GOT3 (cell line): ENCODE results near the gene LRBA.
"Not testable (repeated sequence)": the region's sequence is repeated elsewhere in the genome, so short reads cannot be mapped to it uniquely, and the experiment has no call there.

Experiments used
- DNase-seq: peaks from one replicate; lab custom pipeline; 2025; ENCODE audit warnings: mixed read lengths; lab: John Stamatoyannopoulos, UW

LRBA gene

GRCh38 chr4:150664935-150665334 lies 350.1 kb downstream of the LRBA start:
- DNase-seq = no peak

GRCh38 chr4:150662686-150663085 lies 352.4 kb downstream of the LRBA start:
- no peak for DNase-seq

GRCh38 chr4:150661551-150661950 lies 353.5 kb downstream of the LRBA start:
- DNase-seq = not testable (repeated sequence)

- not testable (repeated sequence) for DNase-seq
These were observed 356.8 kb downstream of the LRBA start for GRCh38 chr4:150658258-150658657.

DNA sequence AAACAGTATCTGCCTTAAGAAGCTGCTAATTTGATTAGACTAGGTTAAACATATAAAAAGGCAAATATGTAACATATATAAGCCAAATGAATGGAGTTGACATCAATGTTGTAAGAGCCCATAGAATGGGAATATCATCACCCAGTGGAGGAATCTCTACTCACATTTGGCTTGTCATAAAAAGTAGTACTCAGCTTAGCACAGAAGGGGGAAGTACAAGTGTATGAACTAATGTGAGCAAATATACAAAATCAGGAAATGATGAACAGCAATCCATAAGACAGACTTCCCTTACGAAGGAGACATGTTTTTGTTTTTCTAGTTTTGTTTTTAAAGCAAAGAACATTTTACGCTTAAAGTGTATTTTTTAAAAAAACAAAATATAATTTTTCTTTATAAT lies 358.2 kb downstream of the LRBA start:
- no peak for DNase-seq

- no peak for DNase-seq
These were observed 364.3 kb downstream of the LRBA start for GRCh38 chr4:150650751-150651150.

GRCh38 chr4:150648123-150648522 lies 367.0 kb downstream of the LRBA start:
- no peak for DNase-seq

GRCh38 chr4:150647008-150647407 lies 368.1 kb downstream of the LRBA start:
- no peak for DNase-seq

DNA sequence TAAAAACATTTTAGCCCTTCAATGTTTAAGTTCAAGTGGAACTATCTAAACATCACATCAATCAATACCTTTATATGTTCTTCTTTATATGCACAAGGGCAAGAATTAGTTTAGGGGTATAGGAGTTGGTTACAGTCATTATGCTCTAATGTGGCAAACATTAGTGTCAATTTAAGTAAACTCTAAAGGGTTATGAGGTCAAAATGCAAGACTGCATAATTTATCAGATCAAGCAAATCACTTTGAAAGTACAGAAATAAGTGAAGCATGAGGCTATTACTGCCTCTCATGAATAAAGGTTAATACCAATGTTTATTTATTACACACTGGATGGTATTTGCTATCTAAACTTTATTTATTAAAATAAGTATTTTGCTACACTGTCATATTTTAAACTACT lies 373.5 kb downstream of the LRBA start:
- no peak for DNase-seq

DNA sequence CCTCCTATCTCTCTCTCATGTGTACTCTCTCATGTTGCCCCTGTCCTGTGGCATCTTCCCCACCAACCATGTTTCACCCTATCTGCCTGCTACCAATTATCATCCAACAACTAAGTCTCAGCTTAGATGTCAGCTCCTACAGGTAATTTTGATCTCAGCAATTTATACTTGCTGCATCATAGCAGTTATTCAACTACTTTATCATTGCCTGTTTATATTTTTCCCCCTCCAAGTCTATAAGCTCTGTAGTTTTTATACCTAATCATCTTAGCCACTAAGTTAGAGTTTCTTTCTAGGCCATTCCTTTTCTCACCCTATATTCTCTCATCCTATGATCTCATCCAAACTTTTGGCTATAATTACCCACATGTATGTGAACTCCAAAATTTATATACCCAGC lies 382.4 kb downstream of the LRBA start:
- no peak for DNase-seq

GRCh38 chr4:150628073-150628472 lies 387.0 kb downstream of the LRBA start:
- DNase-seq = no peak

DNA sequence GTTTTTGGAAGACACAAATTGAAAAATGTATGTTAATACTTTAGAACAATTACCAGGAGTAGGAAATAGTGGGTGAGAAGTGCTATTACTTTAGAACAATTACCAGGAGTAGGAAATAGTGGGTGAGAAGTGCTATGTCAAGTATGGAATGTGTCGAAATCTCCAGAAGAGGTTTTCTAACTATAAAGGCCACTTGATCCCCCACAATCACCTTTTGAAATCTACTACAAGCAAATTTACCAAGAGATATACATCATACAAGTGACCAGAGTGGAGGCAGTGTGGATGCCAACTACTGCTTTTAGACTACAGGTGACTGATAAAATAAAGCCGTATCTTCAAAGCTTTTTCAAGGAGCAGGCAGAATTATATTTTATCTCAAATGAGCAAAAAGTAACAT lies 390.1 kb downstream of the LRBA start:
- no peak for DNase-seq

- no peak for DNase-seq
These were observed 391.0 kb downstream of the LRBA start for GRCh38 chr4:150624055-150624454.

GRCh38 chr4:150619042-150619441 lies 396.0 kb downstream of the LRBA start:
- DNase-seq = no peak

DNA sequence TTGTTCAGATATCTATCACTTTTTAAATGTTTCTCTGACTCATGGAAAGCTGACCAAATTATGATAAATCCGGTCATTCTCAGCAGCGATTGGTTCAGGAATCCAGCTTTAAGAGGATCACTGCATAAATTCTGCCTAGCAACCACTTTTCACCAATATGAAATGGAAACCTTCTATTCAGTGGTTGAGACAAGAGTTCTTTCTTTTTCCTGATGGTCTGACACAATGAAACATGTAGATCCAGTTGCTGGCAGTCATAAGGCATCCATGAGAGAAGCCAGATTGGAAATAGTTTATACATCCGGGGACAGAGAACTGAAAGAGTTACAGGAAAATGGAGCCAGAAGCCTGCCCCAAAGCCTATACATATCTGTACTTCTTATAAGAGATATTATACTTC lies 406.0 kb downstream of the LRBA start:
- no peak for DNase-seq

GRCh38 chr4:150600812-150601445 lies 414.2 kb downstream of the LRBA start:
- no peak for DNase-seq

DNA sequence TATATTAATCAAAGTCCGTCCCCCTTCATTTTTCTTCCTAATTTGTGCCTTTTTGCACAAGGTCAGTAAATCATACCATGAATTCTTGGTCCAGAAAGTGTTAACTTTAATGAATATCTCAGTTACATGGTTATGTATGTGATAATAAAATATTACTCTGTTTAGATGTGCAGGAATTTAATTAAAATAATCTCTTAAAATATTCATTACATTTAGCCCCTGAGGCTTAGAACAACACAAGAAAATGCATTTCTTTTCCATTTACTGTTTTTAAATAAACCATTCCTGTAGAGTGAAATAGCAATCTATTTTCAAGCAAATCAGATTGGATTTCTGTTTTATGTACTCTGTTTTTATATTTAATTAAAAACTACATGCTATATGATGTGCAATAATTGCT lies 415.5 kb downstream of the LRBA start:
- DNase-seq = no peak

DNA sequence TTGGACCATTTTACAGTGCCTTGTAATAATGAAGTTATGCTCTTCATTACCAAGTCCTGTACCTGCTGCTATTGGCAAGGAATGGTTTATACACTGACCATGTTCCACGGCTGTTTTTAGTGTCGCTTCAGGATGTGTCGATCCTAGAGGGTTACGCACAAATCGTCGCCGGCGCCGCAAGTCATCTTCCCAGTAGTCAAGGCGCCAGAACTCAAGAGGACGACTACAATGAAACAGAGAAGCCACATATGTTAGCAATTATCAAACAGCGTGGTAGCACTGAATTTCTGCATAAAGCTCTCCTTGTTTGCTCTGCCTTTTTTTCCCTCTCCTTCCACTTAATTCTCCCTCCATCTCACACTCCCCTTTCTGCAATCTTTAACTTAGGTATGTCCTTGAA lies 416.2 kb downstream of the LRBA start:
- DNase-seq = no peak

DNA sequence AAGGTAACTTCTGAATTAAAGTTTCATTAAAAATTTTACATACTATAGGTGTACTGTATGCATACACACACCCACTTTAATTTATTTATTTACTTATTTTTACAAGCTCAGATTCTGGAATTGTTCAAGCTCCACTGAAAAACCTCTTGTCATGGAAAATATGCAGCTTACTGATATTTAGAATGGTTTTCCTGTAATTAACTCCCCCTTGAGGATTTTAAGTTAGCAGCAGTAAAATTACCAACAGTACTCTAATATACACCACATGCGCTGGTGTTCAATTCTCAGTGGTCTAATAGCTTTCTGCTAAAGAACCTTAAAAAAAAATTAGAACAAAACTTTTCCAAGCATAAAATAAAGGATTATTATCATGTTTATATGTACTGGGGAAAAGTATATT lies 421.1 kb downstream of the LRBA start:
- DNase-seq = no peak

DNA sequence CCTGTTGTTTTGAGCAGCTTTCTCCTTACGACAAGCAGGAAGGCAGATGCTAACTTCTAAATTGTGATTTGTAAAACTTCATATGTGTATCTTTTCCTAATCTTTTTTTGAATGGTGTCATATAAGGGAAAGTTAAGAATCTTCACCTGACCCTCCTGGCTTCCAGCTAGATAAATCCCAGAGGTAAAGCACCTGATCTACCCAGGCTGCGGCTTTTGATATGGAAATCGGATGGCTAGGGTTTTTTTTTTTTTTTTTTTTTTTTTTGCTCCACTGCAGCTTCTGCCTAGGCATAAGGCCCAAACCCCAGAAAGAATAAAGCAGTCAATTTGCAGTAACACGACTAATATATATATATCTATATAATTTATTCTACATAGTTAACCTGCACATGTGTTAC lies 423.2 kb downstream of the LRBA start:
- DNase-seq = no peak

DNA sequence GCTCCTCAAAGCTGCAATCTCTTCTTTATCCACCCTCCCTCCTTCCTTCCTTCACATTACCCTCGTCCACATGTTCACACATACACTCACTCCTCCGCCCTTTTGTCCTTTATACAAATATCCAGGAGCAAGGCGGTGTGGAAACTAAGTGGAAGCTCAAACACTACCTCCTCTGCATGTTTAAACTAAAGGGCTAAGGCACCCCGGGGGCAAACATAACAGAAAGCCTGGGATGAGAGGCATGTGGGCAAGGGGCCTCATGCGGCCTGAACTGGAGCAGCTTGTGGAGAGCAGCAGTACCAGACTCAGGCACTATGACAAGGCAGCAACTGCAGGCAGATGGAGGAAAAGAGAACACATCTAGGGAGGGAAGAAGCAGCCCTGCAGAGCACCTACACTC lies 423.7 kb downstream of the LRBA start:
- no peak for DNase-seq

DNA sequence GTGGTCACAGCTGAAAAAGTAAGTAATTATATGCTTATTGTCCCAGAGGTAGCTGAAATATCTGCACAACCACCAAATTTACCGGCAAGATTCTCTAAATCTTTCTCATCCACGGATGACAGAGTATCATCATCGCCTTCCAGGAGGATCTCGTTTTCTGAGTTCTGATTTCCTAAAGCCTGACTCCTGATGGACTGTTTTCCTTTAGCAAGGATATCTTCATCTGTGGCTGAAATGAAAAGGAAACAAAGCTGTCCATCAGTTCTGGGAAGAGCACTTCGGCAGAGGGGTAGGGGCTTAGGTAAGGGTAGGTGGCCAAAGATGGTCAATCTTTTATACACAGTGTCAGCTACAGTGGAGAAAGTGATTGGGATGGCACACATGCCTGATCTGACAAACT lies 424.5 kb downstream of the LRBA start:
- DNase-seq = no peak

- DNase-seq = no peak
These were observed 425.9 kb downstream of the LRBA start for GRCh38 chr4:150589157-150589556.

GRCh38 chr4:150588316-150588715 lies 426.8 kb downstream of the LRBA start:
- DNase-seq = no peak
